Adrenal gland (tissue), 5 donors: ENCODE measurements around the gene SMCO4.

ENCODE experiments used
- CTCF ChIP-seq, 6 experiments: fragments of 450-650 bp in 4 of 6; fragments of 200-600 bp in 2 of 6; sonication (generic) in 1 of 6; IDR thresholded peaks; 1 replicate in 5 of 6; 2 replicates in 1 of 6; pipeline versions ENCODE4 v1.5.1 to v1.8.0; 2016 to 2021; ENCODE audit warnings: antibody characterized with exemption in 6 of 6, mild to moderate bottlenecking in 2 of 6, moderate library complexity in 1 of 6
- POLR2A ChIP-seq, 2 donors: fragments of 450-650 bp; IDR thresholded peaks; one replicate each; pipeline ENCODE4 v1.6.1; 2017; ENCODE audit warnings: antibody characterized with exemption in 2 of 2, mild to moderate bottlenecking in 2 of 2, moderate library complexity in 1 of 2
- donor health status: DM: no; HTN: no; CAD: no.

DNA sequence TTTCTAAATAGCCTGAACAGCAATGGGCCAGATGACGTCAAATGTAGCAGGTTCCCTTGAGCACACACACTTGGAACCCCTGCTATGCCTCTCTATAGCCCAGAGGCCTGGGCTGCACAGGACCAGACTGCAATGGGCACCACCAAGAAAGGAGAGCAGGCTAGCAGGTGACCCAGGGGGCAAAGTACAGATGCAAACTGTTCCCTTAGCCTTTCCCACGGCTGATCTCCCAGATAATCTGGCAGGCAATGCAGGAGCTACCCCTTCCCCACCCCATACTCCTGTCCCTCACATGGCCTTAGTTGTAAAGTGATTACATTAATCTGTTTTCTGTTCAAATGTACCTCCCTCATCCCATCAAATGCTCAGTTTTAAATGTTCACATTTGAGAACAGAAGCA lies 41.3 kb downstream of the SMCO4 start:
- TF ChIP-seq CTCF (IDR thresholded peaks at IDR 0.05), result no peak
- TF ChIP-seq POLR2A (IDR thresholded peaks at IDR 0.05), result no peak
